Esophagus muscularis mucosa (tissue), 4 donors: Measurements from ENCODE around the gene FAM78B.

ENCODE experiments used
- CTCF ChIP-seq, 3 experiments: fragments of 200-600 bp in 2 of 3; fragments of 450-650 bp in 1 of 3; sonication (generic) in 2 of 3; IDR thresholded peaks; one replicate each; pipeline ENCODE4 v1.5.1; 2017 to 2019; ENCODE audit warnings: antibody characterized with exemption in 3 of 3, mild to moderate bottlenecking in 2 of 3, moderate library complexity in 1 of 3
- EP300 ChIP-seq: sonication (generic); formaldehyde crosslinking; IDR thresholded peaks from one replicate; pipeline ENCODE4 v1.6.1; 2017; ENCODE audit warnings: antibody characterized with exemption
- POLR2AphosphoS5 ChIP-seq, 2 donors: sonication (generic); formaldehyde crosslinking; IDR thresholded peaks; one replicate each; pipeline ENCODE4 v1.6.1; 2017; ENCODE audit warnings: antibody characterized with exemption in 2 of 2

DNA sequence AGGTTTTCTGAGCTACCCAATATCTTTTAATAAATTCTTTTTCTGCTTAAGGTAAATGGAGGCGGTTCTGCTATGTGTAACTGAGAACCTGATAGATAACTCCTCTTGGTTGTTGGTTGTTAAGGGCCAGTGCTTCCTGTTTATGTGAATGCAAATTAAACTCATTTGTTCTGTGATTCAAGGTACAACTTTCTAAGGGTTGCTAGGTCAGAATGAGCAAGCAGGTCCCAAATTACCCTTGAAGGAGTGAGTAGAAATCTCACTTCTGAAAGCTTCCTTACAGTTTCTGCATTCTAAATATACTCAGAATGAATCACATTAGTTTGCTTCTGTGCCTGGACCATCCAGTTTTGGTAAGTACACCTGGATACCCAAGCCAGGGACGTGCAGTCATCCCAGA, 15.5 kb upstream of the FAM78B start:
- TF ChIP-seq POLR2AphosphoS5 (IDR thresholded peaks at IDR 0.05), result no peak
- TF ChIP-seq CTCF (IDR thresholded peaks at IDR 0.05), result no peak
- TF ChIP-seq EP300, result no peak
